ENCODE data around the gene CALD1. TPM values are rescaled to one million over a fixed set of nuclear protein-coding genes. Genes with fewer than 3 reads are reported as not detected.

The CALD1 gene
- total RNA-seq, 1 donor from 2014 or later: 169 TPM

DNA sequence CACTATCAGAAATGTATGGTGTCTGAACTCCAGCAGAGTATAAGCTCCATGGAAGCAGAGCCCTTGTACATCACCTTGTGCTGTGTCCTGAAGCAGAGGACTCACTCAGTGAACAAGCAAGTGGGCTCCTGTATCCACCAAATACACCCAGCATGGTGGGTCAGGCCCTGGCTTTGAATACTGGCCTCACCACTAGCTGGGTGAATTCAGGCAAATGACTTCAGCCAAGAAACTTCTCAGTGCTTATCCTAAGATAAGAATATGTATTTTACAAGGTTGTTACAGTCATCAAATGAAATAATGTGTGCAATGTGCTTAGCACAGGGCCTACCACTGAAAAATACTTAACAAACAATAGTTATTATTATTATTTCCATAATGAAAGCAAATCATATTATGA is 62.6 kb downstream of the CALD1 start:
- Mint-ChIP-seq H3K27me3 (no peaks in the 10 kb centered on the region), H3K36me3 (peaks cover 38% of the 10 kb centered on the region), H3K27ac (no peak overlapping the region), H3K4me3 (no peak overlapping the region), H3K9me3 (no peaks in the 10 kb centered on the region), H3K4me1 (ENCODE audit: unreplicated experiment) (peaks cover 14% of the 10 kb centered on the region)
- TF ChIP-seq, protein P1, sequence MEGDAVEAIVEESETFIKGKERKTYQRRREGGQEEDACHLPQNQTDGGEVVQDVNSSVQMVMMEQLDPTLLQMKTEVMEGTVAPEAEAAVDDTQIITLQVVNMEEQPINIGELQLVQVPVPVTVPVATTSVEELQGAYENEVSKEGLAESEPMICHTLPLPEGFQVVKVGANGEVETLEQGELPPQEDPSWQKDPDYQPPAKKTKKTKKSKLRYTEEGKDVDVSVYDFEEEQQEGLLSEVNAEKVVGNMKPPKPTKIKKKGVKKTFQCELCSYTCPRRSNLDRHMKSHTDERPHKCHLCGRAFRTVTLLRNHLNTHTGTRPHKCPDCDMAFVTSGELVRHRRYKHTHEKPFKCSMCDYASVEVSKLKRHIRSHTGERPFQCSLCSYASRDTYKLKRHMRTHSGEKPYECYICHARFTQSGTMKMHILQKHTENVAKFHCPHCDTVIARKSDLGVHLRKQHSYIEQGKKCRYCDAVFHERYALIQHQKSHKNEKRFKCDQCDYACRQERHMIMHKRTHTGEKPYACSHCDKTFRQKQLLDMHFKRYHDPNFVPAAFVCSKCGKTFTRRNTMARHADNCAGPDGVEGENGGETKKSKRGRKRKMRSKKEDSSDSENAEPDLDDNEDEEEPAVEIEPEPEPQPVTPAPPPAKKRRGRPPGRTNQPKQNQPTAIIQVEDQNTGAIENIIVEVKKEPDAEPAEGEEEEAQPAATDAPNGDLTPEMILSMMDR (conservative IDR thresholded peaks at IDR 0.05): no peak
- DNase-seq (ENCODE audit: extremely low spot score, unreplicated experiment): no peak

GRCh38 chr7:134842886-134843430 is 63.5 kb downstream of the CALD1 start:
- Mint-ChIP-seq H3K4me3 (no peak overlapping the region), H3K4me1 (ENCODE audit: unreplicated experiment) (peaks cover 14% of the 10 kb centered on the region), H3K27me3 (no peaks in the 10 kb centered on the region), H3K9me3 (no peaks in the 10 kb centered on the region), H3K36me3 (peaks cover 41% of the 10 kb centered on the region), H3K27ac (no peak overlapping the region)
- TF ChIP-seq, protein P1 (conservative IDR thresholded peaks at IDR 0.05): no peak
- no peak for DNase-seq (ENCODE audit: extremely low spot score, unreplicated experiment)

DNA sequence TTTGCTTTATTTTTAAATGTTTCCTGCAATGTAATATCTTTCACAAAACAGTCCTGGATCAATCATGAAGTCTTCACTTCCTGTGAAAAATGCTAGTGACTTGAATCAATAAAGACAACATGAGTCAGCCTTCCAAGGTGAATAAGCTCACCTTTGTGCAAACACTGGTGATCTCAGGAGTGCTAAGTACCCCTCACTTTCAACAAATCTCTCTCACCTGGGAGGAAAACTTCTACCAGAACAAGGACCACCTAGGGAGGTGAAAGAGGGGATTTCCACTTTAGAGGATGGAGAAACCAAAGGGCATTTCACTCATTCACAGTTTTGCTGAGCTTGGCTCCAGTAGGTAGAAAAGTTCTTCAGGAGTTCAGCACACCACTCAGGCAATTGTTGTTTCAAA is 64.8 kb downstream of the CALD1 start:
- Mint-ChIP-seq H3K9me3 (no peaks in the 10 kb centered on the region), H3K4me1 (ENCODE audit: unreplicated experiment) (peaks cover 14% of the 10 kb centered on the region), H3K4me3 (no peak overlapping the region), H3K36me3 (peaks cover 41% of the 10 kb centered on the region), H3K27me3 (no peaks in the 10 kb centered on the region), H3K27ac (peak overlapping the region; percentile 62)
- DNase-seq (ENCODE audit: extremely low spot score, unreplicated experiment): no peak
- TF ChIP-seq, protein P1 (conservative IDR thresholded peaks at IDR 0.05): no peak

- Mint-ChIP-seq H3K4me1 (ENCODE audit: unreplicated experiment) (peaks cover 25% of the 10 kb centered on the region), H3K27ac (peak overlapping the region; percentile 35), H3K36me3 (peaks cover 41% of the 10 kb centered on the region)
Measured at GRCh38 chr7:134845461-134845860, 66.0 kb downstream of the CALD1 start.

DNA sequence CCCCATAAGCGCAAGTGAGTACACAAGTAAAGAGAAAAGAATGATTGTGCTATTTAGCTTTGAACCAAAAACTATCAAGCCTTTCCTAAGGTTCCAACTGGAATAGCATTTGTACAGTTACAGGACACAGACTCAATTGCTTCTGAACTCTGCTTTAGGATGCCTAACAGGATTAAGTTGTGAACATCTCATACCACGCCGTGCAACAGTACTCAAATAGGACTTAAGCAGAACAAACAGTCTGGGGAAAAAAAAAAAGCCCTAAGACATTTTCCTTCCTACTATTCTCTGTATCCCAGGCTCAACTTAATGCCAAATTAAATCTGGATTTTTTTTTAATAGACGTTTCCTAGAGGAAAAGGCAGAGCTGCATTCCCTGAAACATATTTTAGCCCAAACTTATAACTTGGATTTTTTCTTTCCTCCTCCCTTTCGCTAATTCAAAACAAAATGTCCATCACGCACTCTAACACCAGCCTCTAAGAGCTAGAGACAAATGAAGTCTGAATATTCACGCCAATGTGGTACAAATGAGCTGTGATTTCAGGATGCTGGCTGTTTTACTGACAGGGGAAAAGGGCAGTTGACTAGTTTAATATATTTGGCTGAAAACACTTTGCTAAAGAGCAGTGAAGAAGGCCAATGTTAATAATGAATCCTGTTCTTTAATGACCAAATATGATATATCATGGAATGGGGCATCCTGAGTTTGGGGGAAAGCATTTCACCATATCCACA is 68.6 kb downstream of the CALD1 start:
- peaks cover 45% of the 10 kb centered on the region for H3K4me1 Mint-ChIP-seq (ENCODE audit: unreplicated experiment)
- H3K27me3 Mint-ChIP-seq: no peaks in the 10 kb centered on the region
- no peak overlapping the region for H3K27ac Mint-ChIP-seq
- DNase-seq (ENCODE audit: extremely low spot score, unreplicated experiment): no peak
- peaks cover 39% of the 10 kb centered on the region for H3K36me3 Mint-ChIP-seq
- H3K9me3 Mint-ChIP-seq: no peaks in the 10 kb centered on the region
- TF ChIP-seq, protein P1 (conservative IDR thresholded peaks at IDR 0.05): no peak
- H3K4me3 Mint-ChIP-seq: no peak overlapping the region

More at GRCh38 chr7:134845461-134845860, 66.0 kb downstream of the CALD1 start:
- H3K27me3 Mint-ChIP-seq: no peaks in the 10 kb centered on the region
- no peaks in the 10 kb centered on the region for H3K9me3 Mint-ChIP-seq
- TF ChIP-seq, protein P1 (conservative IDR thresholded peaks at IDR 0.05): peak; percentile 27
- no peak for DNase-seq (ENCODE audit: extremely low spot score, unreplicated experiment)
- H3K4me3 Mint-ChIP-seq: no peak overlapping the region
